Loucy (cell line): ENCODE data around the gene NMB.

ENCODE experiments used
- H2AFZ ChIP-seq: fragments of 200-600 bp; sonication (generic); 2 replicates; pipeline ENCODE4 v1.6.0; 2016; ENCODE audit warnings: antibody characterized with exemption, mild to moderate bottlenecking, low read length, moderate library complexity
- H3F3A ChIP-seq: fragments of 200-600 bp; 2 replicates; pipeline ENCODE4 v1.6.0; 2016; ENCODE audit warnings: antibody characterized with exemption, low read depth, mild to moderate bottlenecking
- H3K27me3 ChIP-seq: fragments of 200-600 bp; sonication (generic); 2 replicates; pipeline ENCODE4 v1.6.1; 2014; ENCODE audit warnings: low read length, mild to moderate bottlenecking; ENCODE audit not compliant: insufficient read depth, poor library complexity, severe bottlenecking
- H3K36me3 ChIP-seq: fragments of 200-600 bp; sonication (generic); 2 replicates; pipeline ENCODE4 v1.6.1; 2016; ENCODE audit warnings: low read length; ENCODE audit not compliant: insufficient read depth
- H3K4me1 ChIP-seq: fragments of 200-600 bp; sonication (generic); 2 replicates; pipeline ENCODE4 v1.5.1; 2014; ENCODE audit warnings: low read length, mild to moderate bottlenecking; ENCODE audit not compliant: insufficient read depth, poor library complexity, severe bottlenecking
- H3K4me2 ChIP-seq: fragments of 200-600 bp; sonication (generic); 2 replicates; pipeline ENCODE4 v1.6.0; 2014; ENCODE audit warnings: antibody characterized with exemption, low read length, low read depth, mild to moderate bottlenecking; ENCODE audit not compliant: poor library complexity, severe bottlenecking
- H3K4me3 ChIP-seq: fragments of 200-600 bp; sonication (generic); 2 replicates; pipeline ENCODE4 v1.5.1; 2014; ENCODE audit warnings: low read length, mild to moderate bottlenecking, mixed read lengths; ENCODE audit not compliant: poor library complexity, severe bottlenecking
- H3K79me2 ChIP-seq: fragments of 200-600 bp; sonication (generic); 2 replicates; pipeline ENCODE4 v1.6.1; 2014; ENCODE audit warnings: low read length; ENCODE audit not compliant: insufficient read depth
- H3K9ac ChIP-seq: fragments of 200-600 bp; sonication (generic); 2 replicates; pipeline ENCODE4 v1.6.0; 2014; ENCODE audit warnings: mild to moderate bottlenecking, low read depth, low read length, moderate library complexity; ENCODE audit not compliant: poor library complexity, severe bottlenecking
- H3K9me2 ChIP-seq: fragments of 200-600 bp; sonication (generic); replicated peaks from 2 replicates; pipeline ENCODE4 v1.6.1; 2016; ENCODE audit warnings: low read depth, low read length, mixed read lengths
- H3K9me3 ChIP-seq: fragments of 200-600 bp; sonication (generic); 2 replicates; pipeline ENCODE4 v1.6.1; 2014; ENCODE audit warnings: mild to moderate bottlenecking, antibody characterized with exemption, low read length, low read depth; ENCODE audit not compliant: insufficient read depth
- H4K20me1 ChIP-seq: fragments of 200-600 bp; sonication (generic); 2 replicates; pipeline ENCODE4 v1.6.0; 2014; ENCODE audit warnings: antibody characterized with exemption, low read length, mild to moderate bottlenecking; ENCODE audit not compliant: insufficient read depth, poor library complexity, severe bottlenecking
- CTCF ChIP-seq: fragments of 200-600 bp; sonication (generic); conservative IDR thresholded peaks from 2 replicates; pipeline ENCODE4 v1.5.1; 2014; ENCODE audit warnings: mild to moderate bottlenecking, antibody characterized with exemption, low read length
- EZH2phosphoT487 ChIP-seq: fragments of 200-600 bp; IDR thresholded peaks from 2 replicates; pipeline ENCODE4 v1.6.1; 2018; ENCODE audit warnings: antibody characterized with exemption, mild to moderate bottlenecking, moderate library complexity, borderline replicate concordance

Gene NMB

GRCh38 chr15:84648539-84648938 lies 9.5 kb downstream of the NMB start:
- Histone ChIP-seq H3K27me3 (no peaks in the 10 kb centered on the region), H3K4me2 (no peak overlapping the region), H2AFZ (no peak overlapping the region), H3K79me2 (peaks cover 16% of the 10 kb centered on the region), H3F3A (no peaks in the 10 kb centered on the region), H4K20me1 (no peaks in the 10 kb centered on the region), H3K9me3 (no peaks in the 10 kb centered on the region), H3K9me2 (no peaks in the 10 kb centered on the region), H3K4me1 (peaks cover 12% of the 10 kb centered on the region), H3K9ac (no peak overlapping the region), H3K36me3 (peaks cover 22% of the 10 kb centered on the region; the same call in 1 of the 2 replicates), H3K4me3 (no peak overlapping the region)
- no peak for TF ChIP-seq EZH2phosphoT487
- no peak for TF ChIP-seq CTCF

DNA sequence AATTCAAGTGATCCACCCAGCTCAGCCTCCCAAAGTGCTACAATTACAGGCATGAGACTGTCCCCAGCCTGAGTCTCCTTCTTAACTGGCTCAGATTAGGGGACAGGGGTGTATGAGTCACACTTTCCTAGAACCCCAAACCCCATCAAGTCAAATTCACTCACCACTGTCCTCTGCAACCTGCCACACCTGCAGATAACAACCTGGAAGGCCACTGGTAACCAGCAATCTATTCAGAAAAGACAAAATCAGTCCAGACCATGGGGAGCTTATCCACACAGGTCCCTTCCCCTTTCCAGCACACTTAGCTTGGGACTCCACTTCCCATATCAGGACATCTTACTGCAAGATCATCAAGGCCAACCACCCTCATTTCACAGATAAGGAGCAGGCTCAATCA lies 10.3 kb downstream of the NMB start:
- peaks cover 29% of the 10 kb centered on the region; the same call in 1 of the 2 replicates for H3K36me3 ChIP-seq
- H3F3A ChIP-seq = no peaks in the 10 kb centered on the region
- no peaks in the 10 kb centered on the region for H3K9me3 ChIP-seq
- H2AFZ ChIP-seq = no peak overlapping the region
- H3K79me2 ChIP-seq = peaks cover 7% of the 10 kb centered on the region; the same call in 1 of the 2 replicates
- H3K4me1 ChIP-seq = peaks cover 4% of the 10 kb centered on the region
- no peak overlapping the region for H3K4me3 ChIP-seq
- no peaks in the 10 kb centered on the region for H3K9me2 ChIP-seq
- no peaks in the 10 kb centered on the region for H3K27me3 ChIP-seq
- no peak overlapping the region for H3K4me2 ChIP-seq
- no peak overlapping the region for H3K9ac ChIP-seq
- no peaks in the 10 kb centered on the region for H4K20me1 ChIP-seq
- no peak for TF ChIP-seq EZH2phosphoT487
- TF ChIP-seq CTCF = no peak

- Histone ChIP-seq H3K36me3 (peaks cover 38% of the 10 kb centered on the region; the same call in 1 of the 2 replicates), H4K20me1 (no peaks in the 10 kb centered on the region), H3K4me1 (no peaks in the 10 kb centered on the region), H3K4me3 (no peak overlapping the region), H3K9me2 (no peaks in the 10 kb centered on the region), H3F3A (no peaks in the 10 kb centered on the region), H3K4me2 (no peak overlapping the region), H3K9ac (no peak overlapping the region), H3K27me3 (no peaks in the 10 kb centered on the region), H2AFZ (no peak overlapping the region), H3K9me3 (no peaks in the 10 kb centered on the region), H3K79me2 (no peaks in the 10 kb centered on the region)
- no peak for TF ChIP-seq EZH2phosphoT487
- no peak for TF ChIP-seq CTCF
Measured at GRCh38 chr15:84645997-84646396, 12.0 kb downstream of the NMB start.
